ENCODE data around the gene FRMD4B. TPM values are rescaled to one million over a fixed set of nuclear protein-coding genes. Genes with fewer than 3 reads are reported as not detected.

Gene FRMD4B
- polyA plus RNA-seq, 2 of the 4 experiments (the other 2 are of a cell fraction), result 0.92 to 5.9 TPM

GRCh38 chr3:69174445-69174844 is 211.4 kb downstream of the FRMD4B start:
- Histone ChIP-seq H3K4me1 (peaks cover 13% of the 10 kb centered on the region), H3K4me3 (no peak overlapping the region), H3K4me2 (no peak overlapping the region), H3K27ac (no peak overlapping the region), H3K9me3 (no peaks in the 10 kb centered on the region)
- FAIRE-seq, result no peak
- DNase-seq (ENCODE audit: low read depth in 1 of 2, low spot score in 1 of 2), result no peak
- ChIA-PET CTCF (interaction anchor here (1.0 to 4.5 kb wide), 3 partner anchors 12 to 135 kb away, joined by 4 to 32 read pairs (median 5); no protein-coding TSS in a partner anchor), POLR2A (no interaction called here)
- ATAC-seq, result no peak
- WGBS (ENCODE audit: missing lambda C conversion rate), result 60% methylated on average over 2 of the region's 2 CpGs
- TF ChIP-seq, protein P1, sequence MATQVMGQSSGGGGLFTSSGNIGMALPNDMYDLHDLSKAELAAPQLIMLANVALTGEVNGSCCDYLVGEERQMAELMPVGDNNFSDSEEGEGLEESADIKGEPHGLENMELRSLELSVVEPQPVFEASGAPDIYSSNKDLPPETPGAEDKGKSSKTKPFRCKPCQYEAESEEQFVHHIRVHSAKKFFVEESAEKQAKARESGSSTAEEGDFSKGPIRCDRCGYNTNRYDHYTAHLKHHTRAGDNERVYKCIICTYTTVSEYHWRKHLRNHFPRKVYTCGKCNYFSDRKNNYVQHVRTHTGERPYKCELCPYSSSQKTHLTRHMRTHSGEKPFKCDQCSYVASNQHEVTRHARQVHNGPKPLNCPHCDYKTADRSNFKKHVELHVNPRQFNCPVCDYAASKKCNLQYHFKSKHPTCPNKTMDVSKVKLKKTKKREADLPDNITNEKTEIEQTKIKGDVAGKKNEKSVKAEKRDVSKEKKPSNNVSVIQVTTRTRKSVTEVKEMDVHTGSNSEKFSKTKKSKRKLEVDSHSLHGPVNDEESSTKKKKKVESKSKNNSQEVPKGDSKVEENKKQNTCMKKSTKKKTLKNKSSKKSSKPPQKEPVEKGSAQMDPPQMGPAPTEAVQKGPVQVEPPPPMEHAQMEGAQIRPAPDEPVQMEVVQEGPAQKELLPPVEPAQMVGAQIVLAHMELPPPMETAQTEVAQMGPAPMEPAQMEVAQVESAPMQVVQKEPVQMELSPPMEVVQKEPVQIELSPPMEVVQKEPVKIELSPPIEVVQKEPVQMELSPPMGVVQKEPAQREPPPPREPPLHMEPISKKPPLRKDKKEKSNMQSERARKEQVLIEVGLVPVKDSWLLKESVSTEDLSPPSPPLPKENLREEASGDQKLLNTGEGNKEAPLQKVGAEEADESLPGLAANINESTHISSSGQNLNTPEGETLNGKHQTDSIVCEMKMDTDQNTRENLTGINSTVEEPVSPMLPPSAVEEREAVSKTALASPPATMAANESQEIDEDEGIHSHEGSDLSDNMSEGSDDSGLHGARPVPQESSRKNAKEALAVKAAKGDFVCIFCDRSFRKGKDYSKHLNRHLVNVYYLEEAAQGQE (IDR thresholded peaks at IDR 0.05), result no peak
- TF ChIP-seq MYC (IDR thresholded peaks at IDR 0.05; ENCODE audit: borderline replicate concordance, low read length) (no peak), RARB (CRISPR knock-in tag; IDR thresholded peaks at IDR 0.05) (no peak), BHLHE40 (IDR thresholded peaks at IDR 0.05; ENCODE audit: low read depth, low read length) (no peak), KDM1A (IDR thresholded peaks at IDR 0.05; ENCODE audit: low read depth) (no peak), JUNB (IDR thresholded peaks at IDR 0.05) (no peak)

DNA sequence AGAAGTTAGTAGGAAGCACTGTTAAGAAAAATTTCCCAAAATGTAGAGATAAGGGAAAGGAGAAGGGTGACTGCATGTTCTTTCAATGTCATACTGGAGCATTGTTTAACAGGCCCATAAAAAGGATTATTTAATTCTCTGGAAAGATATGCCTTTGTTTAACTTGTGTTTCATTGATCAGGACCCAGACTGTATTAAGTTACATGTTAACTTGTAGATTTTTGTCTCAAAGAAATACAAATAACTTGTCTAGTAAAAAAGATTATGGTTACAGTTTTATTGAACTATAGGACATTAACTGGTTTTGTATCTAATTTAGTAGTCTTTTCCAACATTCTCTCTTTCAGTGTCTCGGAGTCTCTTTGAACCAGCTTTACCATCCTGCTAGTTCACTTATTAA is 213.8 kb downstream of the FRMD4B start:
- Histone ChIP-seq H3K9me3 (no peaks in the 10 kb centered on the region), H3K4me2 (no peak overlapping the region), H3K4me3 (no peak overlapping the region), H3K27ac (no peak overlapping the region), H3K4me1 (no peaks in the 10 kb centered on the region)
- FAIRE-seq, result no peak
- no peak for DNase-seq (ENCODE audit: low read depth in 1 of 2, low spot score in 1 of 2)
- 88% methylated on average over 1 of the region's 1 CpG for WGBS (ENCODE audit: missing lambda C conversion rate)
- ChIA-PET POLR2A (no interaction called here), CTCF (interaction anchor here (0.6 to 4.5 kb wide), 3 partner anchors 10 to 65 kb away, joined by 3 to 32 read pairs (median 3); no protein-coding TSS in a partner anchor)
- ATAC-seq, result no peak
- TF ChIP-seq CHD4 (IDR thresholded peaks at IDR 0.05; ENCODE audit: borderline replicate concordance), result no peak
- TF ChIP-seq, protein P2, sequence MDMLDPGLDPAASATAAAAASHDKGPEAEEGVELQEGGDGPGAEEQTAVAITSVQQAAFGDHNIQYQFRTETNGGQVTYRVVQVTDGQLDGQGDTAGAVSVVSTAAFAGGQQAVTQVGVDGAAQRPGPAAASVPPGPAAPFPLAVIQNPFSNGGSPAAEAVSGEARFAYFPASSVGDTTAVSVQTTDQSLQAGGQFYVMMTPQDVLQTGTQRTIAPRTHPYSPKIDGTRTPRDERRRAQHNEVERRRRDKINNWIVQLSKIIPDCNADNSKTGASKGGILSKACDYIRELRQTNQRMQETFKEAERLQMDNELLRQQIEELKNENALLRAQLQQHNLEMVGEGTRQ (IDR thresholded peaks at IDR 0.05), result no peak
- no peak for TF ChIP-seq EHF (CRISPR knock-in tag; IDR thresholded peaks at IDR 0.05)
- TF ChIP-seq KDM1A (IDR thresholded peaks at IDR 0.05; ENCODE audit: low read depth), result no peak
- no peak for TF ChIP-seq RNF2 (IDR thresholded peaks at IDR 0.05; ENCODE audit: borderline replicate concordance, low read depth)
- no peak for TF ChIP-seq HEYL (CRISPR knock-in tag; IDR thresholded peaks at IDR 0.05)
- TF ChIP-seq HOXA7 (CRISPR knock-in tag; IDR thresholded peaks at IDR 0.05), result no peak
- TF ChIP-seq CHD2 (IDR thresholded peaks at IDR 0.05; ENCODE audit: low read length, partially characterized antibody), result no peak
- no peak for TF ChIP-seq JUN (IDR thresholded peaks at IDR 0.05)
- TF ChIP-seq, protein P3, sequence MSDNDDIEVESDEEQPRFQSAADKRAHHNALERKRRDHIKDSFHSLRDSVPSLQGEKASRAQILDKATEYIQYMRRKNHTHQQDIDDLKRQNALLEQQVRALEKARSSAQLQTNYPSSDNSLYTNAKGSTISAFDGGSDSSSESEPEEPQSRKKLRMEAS (IDR thresholded peaks at IDR 0.05), result no peak
- TF ChIP-seq ELK1 (IDR thresholded peaks at IDR 0.05; ENCODE audit: low read depth, low read length), result no peak
- TF ChIP-seq HOXB13 (CRISPR knock-in tag; IDR thresholded peaks at IDR 0.05; ENCODE audit: low read depth), result no peak
- TF ChIP-seq MAZ (IDR thresholded peaks at IDR 0.05; ENCODE audit: borderline replicate concordance, low read depth, low read length), result no peak
- no peak for TF ChIP-seq MAFK (IDR thresholded peaks at IDR 0.05; ENCODE audit: partially characterized antibody)
- no peak for TF ChIP-seq NPAS2 (CRISPR knock-in tag; IDR thresholded peaks at IDR 0.05; ENCODE audit: borderline replicate concordance)
- TF ChIP-seq ATOH8 (CRISPR knock-in tag; IDR thresholded peaks at IDR 0.05; ENCODE audit: low read depth), result no peak
- TF ChIP-seq, protein P4, sequence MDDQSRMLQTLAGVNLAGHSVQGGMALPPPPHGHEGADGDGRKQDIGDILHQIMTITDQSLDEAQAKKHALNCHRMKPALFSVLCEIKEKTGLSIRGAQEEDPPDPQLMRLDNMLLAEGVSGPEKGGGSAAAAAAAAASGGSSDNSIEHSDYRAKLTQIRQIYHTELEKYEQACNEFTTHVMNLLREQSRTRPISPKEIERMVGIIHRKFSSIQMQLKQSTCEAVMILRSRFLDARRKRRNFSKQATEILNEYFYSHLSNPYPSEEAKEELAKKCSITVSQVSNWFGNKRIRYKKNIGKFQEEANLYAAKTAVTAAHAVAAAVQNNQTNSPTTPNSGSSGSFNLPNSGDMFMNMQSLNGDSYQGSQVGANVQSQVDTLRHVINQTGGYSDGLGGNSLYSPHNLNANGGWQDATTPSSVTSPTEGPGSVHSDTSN (IDR thresholded peaks at IDR 0.05), result no peak

Data from A549 (cell line).